DND-41 (cell line): ENCODE measurements around the gene RNF223.

Experiments used
- EZH2 ChIP-seq: IDR thresholded peaks from 3 replicates; pipeline ENCODE4 v1.6.1; 2012; ENCODE audit warnings: borderline replicate concordance, low read depth, mild to moderate bottlenecking, moderate library complexity, low read length, inconsistent platforms; ENCODE audit not compliant: severe bottlenecking
- TF ChIP-seq, protein P1 (sequence below): IDR thresholded peaks from 2 replicates; pipeline ENCODE4 v1.5.1; 2012; ENCODE audit warnings: borderline replicate concordance, low read length, moderate library complexity, mild to moderate bottlenecking; ENCODE audit not compliant: poor library complexity, severe bottlenecking; ENCODE audit errors: extremely low read depth

DNA sequence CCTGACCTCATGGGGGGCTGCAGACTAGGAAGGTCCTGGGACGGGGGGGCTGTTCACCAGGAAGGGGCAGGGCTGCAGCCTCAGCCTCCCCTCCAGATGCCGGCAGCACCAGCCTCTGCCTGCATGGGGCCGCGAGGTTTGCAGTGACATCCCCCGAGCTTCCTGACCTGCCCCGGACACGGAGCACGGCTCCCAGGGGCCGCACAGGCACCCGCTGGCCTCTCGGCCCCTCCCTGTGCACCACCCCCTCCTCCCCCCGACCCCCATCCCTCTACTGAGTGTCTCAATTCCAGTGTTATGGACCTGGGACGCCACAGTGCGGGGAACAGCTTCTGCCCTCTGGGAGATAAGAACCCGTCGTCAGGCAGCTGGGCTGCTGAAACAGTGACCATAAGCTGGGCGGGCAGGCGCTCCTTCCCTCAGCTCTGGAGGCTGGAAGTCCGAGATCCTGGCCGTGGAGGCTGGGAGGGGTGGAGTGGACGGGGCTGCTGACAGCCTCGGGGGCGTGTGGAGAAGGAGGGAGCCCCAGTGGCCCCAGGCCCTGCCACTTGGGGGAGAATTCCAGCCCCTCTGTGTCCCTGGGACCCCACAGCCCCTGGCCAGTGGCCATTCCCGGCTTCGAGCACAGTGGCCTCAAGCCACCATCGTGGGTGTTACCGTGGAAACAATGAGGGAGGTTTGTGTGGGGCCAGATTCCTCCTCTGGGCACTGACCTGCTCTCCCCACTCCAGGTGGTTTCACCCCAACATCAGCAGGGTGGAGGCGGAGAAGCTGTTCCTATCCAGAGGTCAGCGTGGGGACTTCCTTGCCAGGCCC lies 11.6 kb downstream of the RNF223 start:
- TF ChIP-seq EZH2: peak; percentile 21
- TF ChIP-seq, protein P1, sequence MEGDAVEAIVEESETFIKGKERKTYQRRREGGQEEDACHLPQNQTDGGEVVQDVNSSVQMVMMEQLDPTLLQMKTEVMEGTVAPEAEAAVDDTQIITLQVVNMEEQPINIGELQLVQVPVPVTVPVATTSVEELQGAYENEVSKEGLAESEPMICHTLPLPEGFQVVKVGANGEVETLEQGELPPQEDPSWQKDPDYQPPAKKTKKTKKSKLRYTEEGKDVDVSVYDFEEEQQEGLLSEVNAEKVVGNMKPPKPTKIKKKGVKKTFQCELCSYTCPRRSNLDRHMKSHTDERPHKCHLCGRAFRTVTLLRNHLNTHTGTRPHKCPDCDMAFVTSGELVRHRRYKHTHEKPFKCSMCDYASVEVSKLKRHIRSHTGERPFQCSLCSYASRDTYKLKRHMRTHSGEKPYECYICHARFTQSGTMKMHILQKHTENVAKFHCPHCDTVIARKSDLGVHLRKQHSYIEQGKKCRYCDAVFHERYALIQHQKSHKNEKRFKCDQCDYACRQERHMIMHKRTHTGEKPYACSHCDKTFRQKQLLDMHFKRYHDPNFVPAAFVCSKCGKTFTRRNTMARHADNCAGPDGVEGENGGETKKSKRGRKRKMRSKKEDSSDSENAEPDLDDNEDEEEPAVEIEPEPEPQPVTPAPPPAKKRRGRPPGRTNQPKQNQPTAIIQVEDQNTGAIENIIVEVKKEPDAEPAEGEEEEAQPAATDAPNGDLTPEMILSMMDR: no peak
